Activated CD8-positive, alpha-beta T cell treated with anti-CD3 and anti-CD28 coated beads for 36 hours (primary cell): ENCODE measurements around the gene USP22. TPM values are rescaled to one million over a fixed set of nuclear protein-coding genes. Genes with fewer than 3 reads are reported as not detected.
"Not testable (repeated sequence)": the region's sequence is repeated elsewhere in the genome, so short reads cannot be mapped to it uniquely, and the experiment has no call there.

ENCODE experiments used
- ATAC-seq: fragments of 200-7000 bp; cut with Tn5 transposase; one replicate; pipeline ENCODE4 v1.10.0; 2021; ENCODE audit warnings: mild to moderate bottlenecking, moderate library complexity
- CTCF ChIA-PET: fragments of 350-600 bp; sonication (Branson Sonifier 250); formaldehyde crosslinking; loops from one replicate; lab custom pipeline; 2021; ENCODE audit warnings: antibody characterized with exemption; lab: Charles Lee
- POLR2A ChIA-PET: fragments of 350-600 bp; sonication (Branson Sonifier 250); formaldehyde crosslinking; loops from one replicate; lab custom pipeline; 2021; ENCODE audit warnings: antibody characterized with exemption; lab: Charles Lee
- DNase-seq: peaks from one replicate; pipeline ENCODE4 v3.0.0-alpha.2; 2020
- H3K27ac Mint-ChIP-seq: one replicate; pipeline ENCODE4 v1.8.0; 2021; ENCODE audit warnings: mild to moderate bottlenecking, mixed read lengths
- H3K27me3 Mint-ChIP-seq: one replicate; pipeline ENCODE4 v1.8.0; 2021; ENCODE audit warnings: mixed read lengths
- H3K36me3 Mint-ChIP-seq: one replicate; pipeline ENCODE4 v1.8.0; 2021; ENCODE audit warnings: low read depth, mixed read lengths
- H3K4me1 Mint-ChIP-seq: one replicate; pipeline ENCODE4 v1.8.0; 2021; ENCODE audit warnings: low read depth, mixed read lengths
- H3K4me3 Mint-ChIP-seq: one replicate; pipeline ENCODE4 v1.8.0; 2021; ENCODE audit warnings: mild to moderate bottlenecking, moderate library complexity, mixed read lengths
- H3K9me3 Mint-ChIP-seq: one replicate; pipeline ENCODE4 v1.8.0; 2021; ENCODE audit warnings: mixed read lengths
- CTCF ChIP-seq: fragments of 200-600 bp; IDR thresholded peaks from one replicate; pipeline ENCODE4 v1.8.0; 2022; ENCODE audit warnings: antibody characterized with exemption, mild to moderate bottlenecking
- intact Hi-C: fragments of 100-400 bp; cut with micrococcal nuclease; formaldehyde crosslinking; loops from one replicate; pipeline ENCODE4 v1.10.0; 2022
- total RNA-seq, 2 experiments: library from RNA; stranded (reverse); gene quantifications; one replicate each; pipeline ENCODE4 v1.2.3, GENCODE V29; 2021

The USP22 gene
- total RNA-seq, 2 experiments from 2014 or later = 149 to 153 TPM

- intact Hi-C loops = no loop called here
- Mint-ChIP-seq H3K27me3 (peaks cover 4% of the 10 kb centered on the region), H3K4me3 (no peak overlapping the region), H3K9me3 (no peaks in the 10 kb centered on the region), H3K4me1 (no peaks in the 10 kb centered on the region), H3K27ac (no peak overlapping the region), H3K36me3 (no peaks in the 10 kb centered on the region)
- DNase-seq = no peak
- no peak for TF ChIP-seq CTCF
- ATAC-seq = no peak
- ChIA-PET CTCF (no interaction called here), POLR2A (no interaction called here)
Measured at GRCh38 chr17:21061971-21062526, 19.2 kb upstream of the USP22 start.

GRCh38 chr17:21061158-21061835, 18.5 kb upstream of the USP22 start:
- no peaks in the 10 kb centered on the region for H3K9me3 Mint-ChIP-seq
- no peaks in the 10 kb centered on the region for H3K36me3 Mint-ChIP-seq
- no peak overlapping the region for H3K27ac Mint-ChIP-seq
- intact Hi-C loops = no loop called here
- peaks cover 4% of the 10 kb centered on the region for H3K27me3 Mint-ChIP-seq
- POLR2A ChIA-PET = interaction anchor here (1.0 kb wide), 1 partner anchor 9 kb away, joined by 3 read pairs; no protein-coding TSS in a partner anchor
- no peak for TF ChIP-seq CTCF
- CTCF ChIA-PET = no interaction called here
- no peaks in the 10 kb centered on the region for H3K4me1 Mint-ChIP-seq
- no peak for DNase-seq
- ATAC-seq = no peak
- no peak overlapping the region for H3K4me3 Mint-ChIP-seq

GRCh38 chr17:21059761-21060160, 16.9 kb upstream of the USP22 start:
- Mint-ChIP-seq H3K27ac (no peak overlapping the region), H3K4me1 (no peaks in the 10 kb centered on the region), H3K36me3 (no peaks in the 10 kb centered on the region), H3K27me3 (peaks cover 4% of the 10 kb centered on the region), H3K4me3 (no peak overlapping the region), H3K9me3 (no peaks in the 10 kb centered on the region)
- ATAC-seq (no peak), DNase-seq (no peak)
- intact Hi-C loops = no loop called here
- CTCF ChIA-PET = no interaction called here
- POLR2A ChIA-PET = no interaction called here
- no peak for TF ChIP-seq CTCF

- Mint-ChIP-seq H3K27me3 (peaks cover 4% of the 10 kb centered on the region), H3K9me3 (no peaks in the 10 kb centered on the region), H3K36me3 (no peaks in the 10 kb centered on the region), H3K4me1 (no peaks in the 10 kb centered on the region), H3K4me3 (no peak overlapping the region), H3K27ac (no peak overlapping the region)
- DNase-seq (peak; percentile 14), ATAC-seq (no peak)
- no peak for TF ChIP-seq CTCF
- intact Hi-C loops = no loop called here
- ChIA-PET POLR2A (no interaction called here), CTCF (interaction anchor here (1.0 to 1.3 kb wide), 2 partner anchors 15 to 61 kb away, joined by 3 to 5 read pairs; partner anchors contain the start of gene USP22)
Measured at GRCh38 chr17:21058098-21058893, 15.5 kb upstream of the USP22 start.

GRCh38 chr17:21053056-21053455, 10.2 kb upstream of the USP22 start:
- H3K9me3 Mint-ChIP-seq, H3K36me3 Mint-ChIP-seq, intact Hi-C loops, DNase-seq, H3K27ac Mint-ChIP-seq, ATAC-seq, H3K4me3 Mint-ChIP-seq, H3K4me1 Mint-ChIP-seq: not testable (repeated sequence)
- ChIA-PET POLR2A (interaction anchor here (1.4 to 1.9 kb wide), 3 partner anchors 9 to 16 kb away, joined by 4 to 7 read pairs (median 5); no protein-coding TSS in a partner anchor), CTCF (interaction anchor here (1.6 kb wide), 1 partner anchor 42 kb away, joined by 4 read pairs; no protein-coding TSS in a partner anchor)
- peaks cover 12% of the 10 kb centered on the region for H3K27me3 Mint-ChIP-seq
